ENCODE results near the gene MTMR12. TPM values are rescaled to one million over a fixed set of nuclear protein-coding genes. Genes with fewer than 3 reads are reported as not detected.

The MTMR12 gene, protein sequence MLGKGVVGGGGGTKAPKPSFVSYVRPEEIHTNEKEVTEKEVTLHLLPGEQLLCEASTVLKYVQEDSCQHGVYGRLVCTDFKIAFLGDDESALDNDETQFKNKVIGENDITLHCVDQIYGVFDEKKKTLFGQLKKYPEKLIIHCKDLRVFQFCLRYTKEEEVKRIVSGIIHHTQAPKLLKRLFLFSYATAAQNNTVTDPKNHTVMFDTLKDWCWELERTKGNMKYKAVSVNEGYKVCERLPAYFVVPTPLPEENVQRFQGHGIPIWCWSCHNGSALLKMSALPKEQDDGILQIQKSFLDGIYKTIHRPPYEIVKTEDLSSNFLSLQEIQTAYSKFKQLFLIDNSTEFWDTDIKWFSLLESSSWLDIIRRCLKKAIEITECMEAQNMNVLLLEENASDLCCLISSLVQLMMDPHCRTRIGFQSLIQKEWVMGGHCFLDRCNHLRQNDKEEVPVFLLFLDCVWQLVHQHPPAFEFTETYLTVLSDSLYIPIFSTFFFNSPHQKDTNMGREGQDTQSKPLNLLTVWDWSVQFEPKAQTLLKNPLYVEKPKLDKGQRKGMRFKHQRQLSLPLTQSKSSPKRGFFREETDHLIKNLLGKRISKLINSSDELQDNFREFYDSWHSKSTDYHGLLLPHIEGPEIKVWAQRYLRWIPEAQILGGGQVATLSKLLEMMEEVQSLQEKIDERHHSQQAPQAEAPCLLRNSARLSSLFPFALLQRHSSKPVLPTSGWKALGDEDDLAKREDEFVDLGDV
- total RNA-seq (2014; rRNA removed; shearing (Covaris generic)), result 19.8 and 19.9 TPM in 2 replicates

DNA sequence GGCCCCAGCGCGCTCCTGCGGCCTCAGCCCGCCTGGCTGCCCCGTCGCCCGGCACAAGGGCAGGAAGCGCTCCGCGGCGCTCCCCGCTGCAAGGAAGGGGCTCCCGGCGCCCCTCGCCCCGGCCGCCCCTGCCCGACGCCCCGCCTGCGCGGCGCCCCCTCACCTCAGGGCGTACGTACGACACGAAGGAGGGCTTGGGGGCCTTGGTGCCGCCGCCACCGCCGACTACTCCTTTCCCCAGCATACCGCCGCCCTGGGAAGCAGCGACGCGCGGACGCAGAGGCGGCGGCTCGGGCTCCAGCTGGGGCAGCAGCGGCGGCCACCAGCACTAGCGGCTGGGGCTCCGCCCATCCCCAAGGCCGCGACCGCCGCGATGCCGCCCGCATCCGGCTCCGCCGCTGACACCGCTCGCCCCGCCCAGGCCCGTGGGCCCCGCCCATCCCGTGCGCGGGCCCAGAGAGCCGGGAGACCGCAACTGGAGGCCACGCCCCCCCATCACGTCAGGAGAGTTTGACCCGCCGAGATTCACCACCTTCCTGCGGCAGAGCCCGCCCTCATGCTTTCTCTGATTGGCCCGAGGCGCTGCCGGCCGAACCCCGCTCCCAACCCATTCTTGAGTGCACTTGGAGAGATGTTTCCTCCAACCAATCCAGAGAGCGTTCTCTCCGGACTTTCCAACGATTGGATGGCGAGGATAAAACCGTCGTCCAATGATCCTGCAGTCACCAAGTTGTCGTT, at the start of gene MTMR12:
Gene MTMR12, minus strand, starts transcription at position 345 of the 738 bp plus-strand sequence. Its CDS starts 101 bp downstream, at position 244.
- DNase-seq, result peak; percentile 99 to 100
- H3K4me1 ChIP-seq, result no peaks in the 10 kb centered on the region
- no peaks in the 10 kb centered on the region for H3K36me3 ChIP-seq
- H3K4me3 ChIP-seq, result peak within 1 kb of the TSS; percentile 75
- peak within 1 kb of the TSS; percentile 28; the same call in 1 of the 2 replicates for H3K27ac ChIP-seq
- no peaks in the 10 kb centered on the region for H3K9me3 ChIP-seq (replicated peaks)
- no peaks in the 10 kb centered on the region for H3K27me3 ChIP-seq

- no peak overlapping the region for H3K27ac ChIP-seq
- no peaks in the 10 kb centered on the region for H3K4me1 ChIP-seq
- H3K27me3 ChIP-seq, result no peaks in the 10 kb centered on the region
- H3K9me3 ChIP-seq (replicated peaks), result no peaks in the 10 kb centered on the region
- H3K4me3 ChIP-seq, result no peak overlapping the region
- no peak for DNase-seq
- peaks cover 71% of the 10 kb centered on the region for H3K36me3 ChIP-seq
These were observed 49.8 kb upstream of the MTMR12 start for GRCh38 chr5:32362527-32362926.

GRCh38 chr5:32360906-32361305, 48.2 kb upstream of the MTMR12 start:
- Histone ChIP-seq H3K27ac (no peak overlapping the region), H3K4me3 (no peak overlapping the region), H3K4me1 (no peaks in the 10 kb centered on the region), H3K27me3 (no peaks in the 10 kb centered on the region), H3K36me3 (peaks cover 73% of the 10 kb centered on the region), H3K9me3 (replicated peaks) (no peaks in the 10 kb centered on the region)
- no peak for DNase-seq

GRCh38 chr5:32358611-32359010, 45.9 kb upstream of the MTMR12 start:
- DNase-seq, result no peak
- Histone ChIP-seq H3K4me1 (no peaks in the 10 kb centered on the region), H3K27ac (no peak overlapping the region), H3K4me3 (no peak overlapping the region), H3K9me3 (replicated peaks) (no peaks in the 10 kb centered on the region), H3K27me3 (no peaks in the 10 kb centered on the region), H3K36me3 (peaks cover 87% of the 10 kb centered on the region)

GRCh38 chr5:32357658-32358057, 44.9 kb upstream of the MTMR12 start:
- Histone ChIP-seq H3K9me3 (replicated peaks) (no peaks in the 10 kb centered on the region), H3K36me3 (peaks cover 84% of the 10 kb centered on the region)

DNA sequence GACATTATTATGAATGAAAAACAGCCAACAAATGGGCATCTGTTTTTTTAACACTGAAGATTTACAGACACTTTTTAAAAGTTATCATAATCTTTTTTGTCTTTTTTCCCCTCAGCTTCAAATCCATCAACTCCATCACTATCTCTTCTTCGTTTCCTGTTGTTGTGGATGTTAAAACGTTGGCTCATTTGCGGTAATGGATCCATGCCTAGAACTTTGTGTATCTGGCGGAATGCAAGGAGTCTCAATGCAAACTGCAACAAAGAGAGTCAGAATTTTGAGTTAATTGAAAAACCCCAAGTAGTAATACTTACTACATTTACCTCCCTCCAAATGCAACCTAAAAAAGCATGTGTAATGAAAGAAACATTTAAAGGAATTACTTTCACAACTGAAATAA, 42.9 kb upstream of the MTMR12 start:
- no peaks in the 10 kb centered on the region for H3K9me3 ChIP-seq (replicated peaks)
- peaks cover 68% of the 10 kb centered on the region for H3K36me3 ChIP-seq
- DNase-seq, result no peak
- H3K4me3 ChIP-seq, result no peak overlapping the region
- H3K27me3 ChIP-seq, result no peaks in the 10 kb centered on the region
- H3K4me1 ChIP-seq, result no peaks in the 10 kb centered on the region
- H3K27ac ChIP-seq, result no peak overlapping the region

More at GRCh38 chr5:32357658-32358057, 44.9 kb upstream of the MTMR12 start:
- Histone ChIP-seq H3K4me1 (no peaks in the 10 kb centered on the region), H3K4me3 (no peak overlapping the region), H3K27me3 (no peaks in the 10 kb centered on the region), H3K27ac (no peak overlapping the region)
- no peak for DNase-seq

GRCh38 chr5:32353420-32353819, 40.7 kb upstream of the MTMR12 start:
- Histone ChIP-seq H3K4me3 (no peak overlapping the region), H3K9me3 (replicated peaks) (no peaks in the 10 kb centered on the region), H3K27ac (no peak overlapping the region), H3K4me1 (no peaks in the 10 kb centered on the region), H3K27me3 (no peaks in the 10 kb centered on the region), H3K36me3 (peaks cover 47% of the 10 kb centered on the region)
- DNase-seq, result no peak

DNA sequence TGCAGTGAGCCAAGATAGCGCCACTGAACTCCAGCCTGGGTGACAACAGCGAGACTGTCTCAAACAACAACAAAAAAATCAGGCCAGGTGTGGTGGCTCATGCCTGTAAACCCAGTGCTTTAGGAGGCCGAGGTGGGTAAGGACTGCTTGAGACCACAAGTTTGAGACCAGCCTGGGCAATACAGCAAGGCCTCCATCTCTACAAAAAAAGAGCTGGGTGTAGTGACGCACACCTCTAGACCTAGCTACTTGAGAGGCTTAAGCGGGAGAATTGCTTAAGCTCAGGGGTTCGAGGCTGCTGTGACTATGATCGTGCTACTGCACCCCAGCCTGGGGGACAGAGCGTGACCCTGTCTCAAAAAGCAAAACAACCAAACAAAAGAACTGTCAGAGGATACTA, 39.9 kb upstream of the MTMR12 start:
- H3K9me3 ChIP-seq (replicated peaks), result no peaks in the 10 kb centered on the region
- no peak overlapping the region for H3K4me3 ChIP-seq
- DNase-seq, result no peak
- H3K27me3 ChIP-seq, result no peaks in the 10 kb centered on the region
- no peaks in the 10 kb centered on the region for H3K4me1 ChIP-seq
- H3K36me3 ChIP-seq, result peaks cover 42% of the 10 kb centered on the region
- no peak overlapping the region for H3K27ac ChIP-seq

GRCh38 chr5:32346869-32347268, 34.1 kb upstream of the MTMR12 start:
- Histone ChIP-seq H3K27me3 (no peaks in the 10 kb centered on the region), H3K4me1 (no peaks in the 10 kb centered on the region), H3K27ac (no peak overlapping the region), H3K9me3 (replicated peaks) (no peaks in the 10 kb centered on the region), H3K4me3 (no peak overlapping the region), H3K36me3 (no peaks in the 10 kb centered on the region)
- no peak for DNase-seq

- Histone ChIP-seq H3K27me3 (no peaks in the 10 kb centered on the region), H3K4me1 (no peaks in the 10 kb centered on the region), H3K9me3 (replicated peaks) (peaks cover 16% of the 10 kb centered on the region), H3K27ac (no peak overlapping the region), H3K36me3 (no peaks in the 10 kb centered on the region), H3K4me3 (no peak overlapping the region)
- DNase-seq, result no peak
These were observed 30.4 kb upstream of the MTMR12 start for GRCh38 chr5:32343058-32343672.

DNA sequence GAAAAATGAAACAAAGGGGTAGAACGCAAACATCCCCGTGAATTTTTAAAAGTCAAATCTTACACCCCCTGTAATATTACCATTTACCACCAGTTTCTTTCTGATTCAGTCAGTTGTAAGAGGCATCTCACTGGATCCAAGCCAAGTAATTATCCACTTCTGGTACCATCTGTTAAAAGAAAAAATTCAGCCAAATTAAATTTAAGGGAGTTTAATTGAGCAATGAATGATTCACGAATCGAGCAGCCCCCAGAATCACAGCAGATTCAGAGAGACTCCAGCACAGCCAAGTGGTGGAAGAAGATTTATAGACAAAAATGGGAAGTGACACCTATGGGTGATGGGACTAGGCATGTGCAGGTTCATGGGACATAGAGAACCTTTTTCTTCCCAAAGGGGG, 29.9 kb upstream of the MTMR12 start:
- no peak for DNase-seq
- no peaks in the 10 kb centered on the region for H3K36me3 ChIP-seq
- H3K4me3 ChIP-seq, result no peak overlapping the region
- no peaks in the 10 kb centered on the region for H3K27me3 ChIP-seq
- H3K9me3 ChIP-seq (replicated peaks), result peaks cover 16% of the 10 kb centered on the region
- no peaks in the 10 kb centered on the region for H3K4me1 ChIP-seq
- no peak overlapping the region for H3K27ac ChIP-seq

DNA sequence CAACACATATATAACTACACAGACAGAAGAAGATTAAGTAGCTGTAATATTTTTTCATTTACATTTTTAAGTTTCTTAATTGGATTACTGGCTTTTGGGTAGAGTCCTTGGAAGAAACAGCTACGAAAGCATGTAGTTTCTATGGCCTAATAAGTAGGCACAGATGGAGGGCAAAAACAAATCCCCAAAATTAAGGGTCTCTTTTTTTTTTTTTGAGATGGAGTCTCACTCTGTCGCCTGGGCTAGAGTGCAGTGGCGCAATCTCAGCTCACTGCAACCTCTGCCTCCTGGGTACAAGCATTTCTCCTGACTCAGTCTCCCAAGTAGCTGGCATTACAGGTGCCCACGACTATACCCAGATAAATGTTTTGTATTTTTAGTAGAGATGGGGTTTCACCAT, 27.1 kb upstream of the MTMR12 start:
- H3K27me3 ChIP-seq, result no peaks in the 10 kb centered on the region
- no peaks in the 10 kb centered on the region for H3K4me1 ChIP-seq
- no peaks in the 10 kb centered on the region for H3K36me3 ChIP-seq
- H3K4me3 ChIP-seq, result no peak overlapping the region
- H3K27ac ChIP-seq, result no peak overlapping the region
- H3K9me3 ChIP-seq (replicated peaks), result peaks cover 16% of the 10 kb centered on the region
- no peak for DNase-seq

GRCh38 chr5:32339198-32339597, 26.5 kb upstream of the MTMR12 start:
- Histone ChIP-seq H3K27me3 (no peaks in the 10 kb centered on the region), H3K36me3 (no peaks in the 10 kb centered on the region), H3K27ac (no peak overlapping the region), H3K4me1 (no peaks in the 10 kb centered on the region), H3K9me3 (replicated peaks) (peaks cover 16% of the 10 kb centered on the region), H3K4me3 (no peak overlapping the region)
- DNase-seq, result peak in 1 of 2 experiments; percentile 60

DNA sequence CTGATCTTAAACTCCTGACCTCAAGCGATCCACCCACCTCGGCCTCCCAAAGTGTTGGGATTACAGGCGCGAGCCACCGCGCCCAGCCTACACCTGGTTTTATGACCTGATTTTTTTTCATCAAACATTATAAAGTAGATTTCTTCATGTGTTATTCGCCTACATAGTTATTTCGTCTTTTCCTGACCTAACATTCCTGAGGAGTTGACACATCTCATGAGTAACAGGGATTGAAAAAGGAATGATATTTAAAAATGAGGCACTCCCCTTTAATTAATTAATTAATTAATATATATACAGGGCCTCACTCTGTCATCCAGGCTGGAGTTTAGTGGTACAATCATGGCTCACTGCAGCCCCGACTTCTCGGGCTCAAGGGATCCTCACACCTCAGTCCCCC, 20.2 kb upstream of the MTMR12 start:
- H3K4me1 ChIP-seq, result no peaks in the 10 kb centered on the region
- no peaks in the 10 kb centered on the region for H3K9me3 ChIP-seq (replicated peaks)
- no peak overlapping the region for H3K4me3 ChIP-seq
- no peak overlapping the region for H3K27ac ChIP-seq
- no peak for DNase-seq
- H3K27me3 ChIP-seq, result no peaks in the 10 kb centered on the region
- no peaks in the 10 kb centered on the region for H3K36me3 ChIP-seq

All from SJCRH30 (cell line).